GM19193 (cell line): ENCODE data around the gene GLP2R.

ENCODE experiments used
- POLR2A ChIP-seq: IDR thresholded peaks from 4 replicates; pipeline ENCODE4 v1.6.1; 2011; ENCODE audit not compliant: insufficient read depth, insufficient read length; ENCODE audit errors: extremely low read depth

Gene GLP2R

DNA sequence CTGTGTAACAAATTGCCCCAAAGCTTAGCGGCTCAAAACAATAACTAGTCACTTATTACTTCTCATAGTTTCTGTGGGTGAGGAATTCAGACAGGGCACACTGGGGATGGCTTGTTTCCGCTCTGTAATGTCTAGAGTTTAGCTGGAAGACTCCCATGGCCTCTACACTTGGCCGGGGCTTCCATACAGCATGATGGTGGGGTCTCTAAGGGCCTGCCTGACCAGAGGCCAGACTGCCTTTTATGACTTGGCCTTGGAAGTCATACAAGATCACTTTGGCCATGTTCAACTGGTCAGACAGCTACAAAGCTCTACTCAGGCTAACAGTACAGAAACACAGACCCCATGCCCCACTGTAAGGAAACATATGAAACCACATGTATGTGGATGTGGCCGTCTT, 8.2 kb downstream of the GLP2R start:
- no peak for TF ChIP-seq POLR2A

DNA sequence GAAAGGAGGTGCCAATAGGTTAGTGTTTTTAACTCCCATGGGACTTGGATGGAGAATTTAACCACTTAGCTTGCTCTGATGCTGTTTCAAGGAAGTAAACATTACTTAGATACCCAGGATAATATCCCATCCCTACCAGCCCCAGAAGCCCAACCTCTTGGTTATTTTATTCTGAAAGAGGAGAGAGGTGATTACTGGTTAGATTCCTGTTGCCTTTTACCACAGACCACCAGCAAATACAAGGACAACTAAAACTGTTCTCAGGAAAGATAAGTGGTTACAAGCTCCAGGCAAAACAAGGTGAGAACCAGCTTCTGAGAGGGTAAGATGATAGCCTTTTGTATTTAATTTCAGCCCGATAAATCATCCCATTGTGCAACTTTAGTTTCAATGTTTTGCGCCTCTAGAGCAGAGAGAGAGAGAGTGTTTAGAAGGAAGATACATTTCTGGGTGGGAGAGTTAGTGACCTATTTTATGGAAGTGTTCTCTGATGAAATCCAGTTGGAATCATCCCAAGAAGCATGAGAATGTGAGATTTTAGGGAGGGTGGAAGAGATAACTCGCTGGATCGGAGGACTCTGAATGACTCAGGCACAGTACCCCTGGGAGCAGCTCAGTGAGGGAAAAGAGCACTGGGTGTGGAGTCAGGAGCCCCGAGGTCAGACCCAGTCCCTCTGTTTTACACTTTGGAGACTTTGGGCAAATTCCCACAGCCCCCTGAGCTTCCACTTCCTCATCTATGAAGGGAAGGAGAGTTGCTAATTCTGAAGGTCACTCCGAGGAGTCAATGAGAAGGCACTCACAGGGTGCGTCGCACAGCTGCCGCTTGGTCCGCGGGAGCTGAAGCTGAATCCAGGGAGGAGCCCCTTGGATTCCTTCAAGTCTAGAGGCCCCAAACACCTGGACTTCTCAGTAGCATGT, 12.1 kb downstream of the GLP2R start:
- no peak for TF ChIP-seq POLR2A

DNA sequence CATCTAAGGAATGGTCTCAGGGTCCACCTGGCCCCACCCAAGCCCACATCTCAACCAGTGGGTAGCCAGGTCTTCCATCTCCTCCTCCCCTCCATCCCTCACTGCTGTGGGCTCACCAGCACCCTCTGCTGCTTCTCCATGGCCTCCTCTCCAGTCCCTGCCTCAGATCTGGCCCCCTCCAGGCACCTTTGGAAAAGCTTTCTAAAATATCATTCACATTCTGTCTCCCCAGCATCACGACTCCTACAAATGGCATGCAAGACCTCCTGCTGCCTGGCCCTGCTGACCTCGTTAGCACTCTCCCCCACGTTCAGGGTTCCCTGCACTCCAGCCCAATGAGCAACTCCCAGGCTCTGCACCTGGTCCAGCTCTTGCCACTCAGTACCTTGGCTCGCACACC, 13.7 kb downstream of the GLP2R start:
- no peak for TF ChIP-seq POLR2A

DNA sequence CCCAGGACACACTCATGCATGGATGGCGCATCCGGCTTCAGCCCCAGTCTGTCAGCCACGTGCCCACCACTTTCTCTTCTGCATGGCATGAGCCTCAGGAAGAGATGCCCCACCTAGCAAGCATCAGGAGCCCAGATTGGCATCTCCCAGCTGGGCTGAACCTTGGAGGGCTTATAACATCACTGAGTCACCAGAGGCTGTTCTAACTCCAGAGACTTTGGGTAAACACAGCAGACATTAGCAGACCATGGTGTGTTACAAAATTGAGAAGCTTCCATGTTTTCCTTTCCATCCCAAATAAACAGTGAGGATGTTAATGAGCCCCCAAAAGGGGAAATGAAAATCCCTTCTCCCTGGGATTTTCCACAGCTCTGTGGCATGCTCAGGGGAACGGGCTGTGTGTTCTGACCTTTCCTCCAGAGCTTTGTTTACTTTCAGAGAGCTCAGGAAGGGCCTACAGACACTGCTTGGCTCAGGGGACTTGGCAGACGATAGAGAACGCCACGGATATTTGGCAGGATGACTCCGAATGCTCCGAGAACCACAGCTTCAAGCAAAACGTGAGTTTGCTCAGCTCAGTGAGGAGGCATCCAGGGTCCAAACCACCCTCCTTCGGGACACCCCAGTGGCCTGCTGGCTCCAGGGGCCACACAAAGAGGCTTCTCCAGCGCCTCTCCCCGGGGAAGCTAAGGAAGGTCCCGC, 16.5 kb downstream of the GLP2R start:
- no peak for TF ChIP-seq POLR2A

DNA sequence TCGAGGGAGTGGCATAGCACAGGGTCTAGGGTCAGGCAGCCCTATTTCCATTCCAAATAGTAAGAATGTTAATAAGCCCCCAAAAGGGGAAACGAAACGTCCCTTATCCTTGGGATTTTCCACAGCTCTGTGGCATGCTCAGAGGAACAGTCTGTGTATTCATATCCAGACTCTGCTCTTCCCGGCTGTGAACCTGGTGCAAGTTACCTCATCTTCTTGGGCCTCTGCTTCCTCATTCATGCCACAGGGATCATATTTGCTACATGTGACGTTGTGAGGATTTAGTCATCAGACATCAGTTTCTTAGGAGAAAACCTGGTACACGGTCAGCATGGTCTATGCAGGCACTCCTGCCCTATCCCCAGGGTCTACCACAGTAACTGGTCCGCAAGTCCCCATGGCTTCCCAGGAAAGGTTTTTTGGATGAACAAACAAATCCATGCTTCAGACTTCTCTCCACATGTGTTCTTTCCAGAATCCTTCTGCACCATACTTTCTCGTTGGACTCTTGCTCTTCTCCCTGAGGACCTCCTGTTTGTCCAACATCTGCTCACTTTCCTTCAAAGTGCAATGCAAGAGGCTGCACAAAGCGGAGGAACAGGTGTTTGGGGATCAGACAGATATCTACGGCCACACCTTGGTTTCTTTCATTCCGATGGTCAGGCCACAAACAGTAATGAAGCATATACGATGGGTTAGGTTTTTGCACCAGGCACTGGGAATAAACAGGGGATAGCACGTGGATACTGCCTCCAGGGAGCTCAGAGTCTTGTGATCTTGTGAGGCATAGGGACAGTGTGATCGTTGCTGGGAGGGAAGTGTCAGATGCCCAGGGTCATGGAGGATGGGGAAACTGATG, 17.7 kb downstream of the GLP2R start:
- TF ChIP-seq POLR2A: no peak

DNA sequence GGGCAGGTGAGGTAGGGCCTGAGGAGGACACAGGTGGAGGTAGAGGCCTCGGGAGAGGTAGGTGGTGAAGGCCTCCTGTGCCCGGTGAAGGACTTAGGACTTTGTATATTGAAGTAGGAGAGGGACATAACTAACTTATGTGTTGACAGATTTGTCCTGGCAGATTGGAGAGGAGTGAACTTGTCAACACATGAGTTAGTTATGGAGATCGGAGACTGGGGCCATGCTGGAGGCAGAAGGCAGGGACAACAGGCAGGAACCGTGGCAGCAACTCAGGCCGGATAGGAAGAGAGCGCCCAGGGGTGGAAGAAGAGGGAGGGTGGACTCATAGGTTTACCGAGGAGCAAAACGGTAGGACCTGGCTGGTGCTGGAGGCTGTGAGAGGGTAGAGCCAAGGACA, 18.4 kb downstream of the GLP2R start:
- no peak for TF ChIP-seq POLR2A

DNA sequence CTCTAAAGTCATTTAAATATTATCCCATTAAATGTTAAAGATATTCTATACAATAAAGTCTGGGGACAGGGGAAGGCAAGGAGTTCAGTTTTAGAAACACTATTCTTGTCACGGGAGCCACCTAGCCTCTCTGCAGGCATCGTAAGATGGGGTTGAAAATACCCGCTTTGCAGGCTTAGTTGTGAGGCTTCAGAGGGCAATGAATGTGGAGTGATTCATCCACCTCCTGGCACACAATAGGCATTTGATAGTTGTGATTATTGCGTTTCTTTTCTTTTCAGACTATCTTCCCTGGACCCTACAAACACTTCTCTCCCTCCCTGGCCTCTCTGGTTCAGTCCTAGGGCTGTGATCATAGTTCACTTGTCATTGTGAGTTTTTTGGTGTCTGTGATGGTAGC, 19.6 kb downstream of the GLP2R start:
- no peak for TF ChIP-seq POLR2A

DNA sequence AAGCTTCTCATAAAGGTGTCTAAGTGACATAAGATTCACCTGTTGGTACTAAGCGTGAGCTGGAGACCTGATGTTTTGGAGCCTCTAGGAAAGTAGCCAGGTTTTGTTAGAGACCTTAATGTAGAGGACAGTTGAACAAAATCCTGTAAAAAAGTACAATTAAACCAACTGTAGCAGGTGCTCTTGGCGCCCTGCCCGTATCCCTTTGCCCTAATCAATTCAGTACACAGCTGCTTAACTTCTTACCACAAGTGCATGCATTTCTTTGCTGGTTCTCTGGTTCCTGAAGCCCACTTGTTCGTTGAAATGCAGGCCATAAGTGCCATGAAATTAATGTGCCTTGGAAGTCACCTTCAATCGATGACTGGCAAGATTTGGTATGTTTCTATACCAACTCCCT, 24.4 kb downstream of the GLP2R start:
- no peak for TF ChIP-seq POLR2A

DNA sequence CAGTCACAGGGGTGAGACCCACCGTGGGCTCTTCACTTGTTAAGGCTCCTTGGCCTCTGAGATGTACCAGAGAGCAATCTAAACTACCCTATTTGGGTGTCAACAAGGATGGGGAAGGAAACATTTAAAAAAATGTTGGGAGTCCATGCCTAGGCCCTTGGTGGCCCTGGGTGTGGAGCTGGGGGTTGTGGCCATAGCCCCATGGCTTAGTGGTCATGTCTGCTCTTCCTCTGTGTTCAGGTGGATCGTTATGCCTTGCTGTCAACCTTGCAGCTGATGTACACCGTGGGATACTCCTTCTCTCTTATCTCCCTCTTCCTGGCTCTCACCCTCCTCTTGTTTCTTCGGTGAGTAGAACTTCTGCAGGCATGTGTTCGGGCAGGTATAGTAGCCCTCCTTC, 28.5 kb downstream of the GLP2R start:
- TF ChIP-seq POLR2A: no peak

DNA sequence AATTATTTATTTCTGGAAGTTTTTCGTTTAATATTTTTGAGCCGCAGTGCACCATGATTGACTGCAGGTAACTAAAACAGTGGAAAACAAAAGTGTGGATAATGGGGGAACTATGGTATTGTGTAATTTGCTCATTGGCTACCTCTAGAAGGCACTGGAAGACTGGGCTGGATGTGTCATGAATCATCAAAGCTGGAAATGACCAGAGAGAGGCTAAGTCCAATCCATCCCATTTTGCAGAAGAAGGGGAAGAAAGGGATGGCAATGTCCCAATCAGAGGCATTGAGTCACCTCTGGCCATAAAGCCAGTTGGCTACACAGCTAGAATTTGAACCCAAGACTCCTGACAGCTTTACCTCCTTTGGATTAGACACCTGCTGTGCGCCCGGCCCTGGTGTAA, 29.3 kb downstream of the GLP2R start:
- TF ChIP-seq POLR2A: no peak

DNA sequence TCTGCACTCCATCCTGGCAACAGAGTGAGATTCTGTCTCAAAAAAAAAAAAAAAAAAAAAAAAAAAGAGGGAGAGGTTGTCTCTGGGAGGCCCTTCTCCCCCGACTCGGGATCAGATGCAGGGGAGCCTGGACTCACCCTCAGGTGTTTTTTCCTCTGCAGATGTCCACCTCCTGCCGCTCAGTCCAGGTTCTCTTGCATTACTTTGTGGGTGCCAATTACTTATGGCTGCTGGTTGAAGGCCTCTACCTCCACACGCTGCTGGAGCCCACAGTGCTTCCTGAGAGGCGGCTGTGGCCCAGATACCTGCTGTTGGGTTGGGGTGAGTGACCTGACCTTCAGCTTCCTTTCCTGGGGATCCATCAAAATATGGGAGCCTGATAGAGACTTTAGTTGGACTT, 34.1 kb downstream of the GLP2R start:
- no peak for TF ChIP-seq POLR2A

DNA sequence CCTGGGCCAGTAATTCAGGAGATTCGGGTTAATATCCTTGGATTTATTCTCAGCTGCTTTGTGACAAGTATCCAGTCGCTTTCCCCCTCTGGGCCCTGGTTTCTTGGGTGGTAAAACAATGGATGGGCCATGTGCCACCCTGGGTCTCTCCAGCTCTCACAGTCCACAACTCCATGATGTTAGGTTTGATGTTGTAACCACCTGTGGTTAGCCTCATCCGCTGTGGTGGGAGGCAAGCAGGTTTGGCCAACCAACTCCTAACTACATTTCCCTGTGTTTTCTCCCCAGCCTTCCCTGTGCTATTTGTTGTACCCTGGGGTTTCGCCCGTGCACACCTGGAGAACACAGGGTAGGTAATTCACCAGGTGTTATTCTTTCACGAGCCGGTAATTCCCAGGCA, 35.1 kb downstream of the GLP2R start:
- TF ChIP-seq POLR2A: no peak

DNA sequence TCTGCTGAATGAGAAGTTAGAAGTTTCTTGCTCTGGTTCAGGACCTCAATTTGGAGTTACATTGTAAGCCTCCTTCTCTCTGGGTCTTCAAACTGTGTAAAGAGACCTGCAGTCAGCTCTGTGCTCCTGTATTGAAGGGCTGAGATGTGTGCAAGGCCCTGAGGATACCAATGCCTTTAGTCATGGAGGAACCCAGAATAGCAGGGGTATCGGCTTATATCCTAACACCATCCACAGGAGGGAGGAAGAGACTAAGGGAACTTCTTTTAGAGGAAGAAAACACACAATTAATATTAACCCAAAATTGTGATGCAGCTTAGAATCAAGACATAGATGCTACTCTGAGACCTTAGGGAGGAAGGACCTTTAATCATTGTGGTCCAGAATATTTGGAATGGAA, 36.5 kb downstream of the GLP2R start:
- TF ChIP-seq POLR2A: no peak

DNA sequence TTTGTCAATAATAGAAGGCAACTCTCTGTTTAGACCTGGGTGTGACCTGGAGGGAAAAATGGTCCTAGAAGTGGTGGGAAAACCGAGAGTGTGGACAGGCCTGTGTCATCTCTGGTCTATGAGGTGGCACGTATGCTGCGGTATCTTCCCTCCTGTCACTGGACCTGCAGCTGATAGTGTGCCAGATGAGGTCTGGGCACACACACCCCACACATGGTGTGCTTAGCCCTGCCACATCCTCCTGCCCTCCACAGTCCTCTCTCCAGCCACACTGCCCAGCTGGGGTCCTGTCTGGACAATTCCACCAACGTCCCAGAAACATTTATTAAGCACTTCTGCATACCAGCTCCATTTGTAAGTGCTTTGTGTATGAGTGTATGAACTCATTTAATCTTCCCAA, 37.2 kb downstream of the GLP2R start:
- no peak for TF ChIP-seq POLR2A

DNA sequence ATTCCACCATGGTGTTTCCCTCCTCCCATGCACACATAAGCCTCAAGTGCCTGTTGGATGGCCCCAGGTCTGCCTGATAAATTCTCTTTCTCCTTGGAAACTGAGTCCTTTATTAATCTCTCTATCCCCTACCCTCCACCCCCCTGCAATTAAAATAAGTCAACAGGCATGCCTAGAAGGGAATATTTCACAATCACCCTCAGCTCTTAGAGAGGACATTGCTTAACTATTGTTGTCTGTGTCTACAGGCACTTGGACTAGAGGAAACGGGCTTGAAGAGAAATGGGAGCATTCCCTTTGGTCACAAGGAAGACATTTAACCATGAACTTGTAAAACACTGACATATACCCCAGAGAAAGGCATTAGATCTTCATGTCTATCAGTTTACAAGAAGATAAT, 39.9 kb downstream of the GLP2R start:
- no peak for TF ChIP-seq POLR2A

DNA sequence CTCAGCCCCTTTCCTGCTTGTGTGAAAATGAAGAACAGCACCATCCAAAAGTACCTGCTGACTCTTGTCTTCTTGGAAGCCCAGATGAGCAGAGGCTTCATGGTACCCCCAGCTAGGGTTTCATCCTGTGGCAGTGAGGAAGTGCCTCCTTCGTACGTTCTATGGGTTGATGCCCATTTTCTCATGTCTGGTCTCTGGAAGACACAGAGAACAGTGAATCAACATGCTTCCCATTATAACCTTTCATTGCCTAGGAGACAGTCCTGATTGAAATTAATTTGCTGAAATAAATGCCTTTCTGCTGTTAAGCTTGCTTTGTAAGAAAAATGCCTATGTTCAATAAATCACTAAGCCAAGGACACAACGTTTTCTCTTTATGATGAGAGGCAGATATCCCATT, 42.8 kb downstream of the GLP2R start:
- TF ChIP-seq POLR2A: no peak

DNA sequence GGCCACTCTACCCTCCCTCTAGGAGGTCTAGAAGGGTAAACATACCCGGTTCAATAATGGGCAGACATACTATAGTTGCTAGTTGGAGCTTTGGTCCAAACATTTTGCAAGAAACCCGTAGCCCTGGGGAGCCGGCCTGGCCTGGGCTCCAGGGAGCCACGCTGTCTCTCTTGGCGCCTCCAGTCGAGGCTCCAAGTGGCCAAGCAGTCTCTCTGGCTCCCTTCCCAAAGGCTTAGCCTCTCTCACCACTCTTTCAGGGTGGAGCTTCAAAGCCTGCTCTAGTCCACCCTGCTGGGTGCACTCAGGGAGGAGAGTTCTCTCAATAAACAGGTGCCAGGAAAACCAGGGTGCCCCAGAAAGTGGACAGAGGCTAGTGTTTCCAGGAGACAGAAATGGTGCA, 47.1 kb downstream of the GLP2R start:
- no peak for TF ChIP-seq POLR2A
